ENCODE results near the gene ST3GAL5.

GRCh38 chr2:85888020-85888683 lies 638 bp downstream of the ST3GAL5 start:
- TF ChIP-seq CTCF (IDR thresholded peaks at IDR 0.05) (no peak), POLR2A (IDR thresholded peaks at IDR 0.05) (no peak)
